ENCODE results near the gene DSC2. TPM values are rescaled to one million over a fixed set of nuclear protein-coding genes. Genes with fewer than 3 reads are reported as not detected.
"Not testable (repeated sequence)": the region's sequence is repeated elsewhere in the genome, so short reads cannot be mapped to it uniquely, and the experiment has no call there.

The DSC2 gene
- total RNA-seq, result not detected in 2 replicates

DNA sequence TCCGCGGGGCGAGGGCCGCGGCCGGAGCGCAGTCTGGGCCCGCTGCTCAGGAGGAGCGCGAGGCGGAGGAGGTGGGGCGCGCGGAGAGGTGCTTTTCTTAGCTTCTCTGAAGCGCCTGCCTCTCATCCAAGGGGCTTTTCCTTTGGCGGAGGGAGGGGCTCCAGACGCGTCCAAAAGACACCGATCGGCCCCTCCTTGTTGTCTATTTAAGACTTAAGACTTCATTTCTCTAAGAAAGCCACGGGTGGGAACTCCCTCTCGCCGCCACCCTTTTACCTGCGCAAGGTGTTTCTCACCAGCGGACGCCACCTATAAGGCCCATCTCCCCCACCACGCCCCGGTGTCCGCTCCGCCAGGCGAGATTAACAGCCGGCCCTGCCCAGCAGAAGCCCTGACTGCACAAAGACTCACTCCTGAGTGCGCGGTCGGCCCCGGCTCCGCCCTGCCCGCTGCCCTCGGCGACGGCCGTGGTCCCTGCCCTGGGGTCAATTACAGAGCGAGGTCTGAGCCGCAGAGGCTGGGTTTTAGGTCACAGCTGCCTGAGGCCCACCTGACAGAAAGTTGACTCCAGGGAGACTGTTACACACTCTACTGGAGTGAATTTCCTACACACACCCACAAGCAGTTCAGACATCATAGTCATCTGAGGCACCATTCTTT is at the start of gene DSC2:
Gene DSC2 (minus strand): TSS at position 397 of the 660 bp plus-strand sequence. CDS start 450 bp downstream, outside the sequence.
- no peak for DNase-seq
- H3K36me3 Mint-ChIP-seq (ENCODE audit: low read depth), result no peaks in the 10 kb centered on the region
- H3K27me3 Mint-ChIP-seq, result peaks cover 31% of the 10 kb centered on the region
- H3K4me1 Mint-ChIP-seq, result no peaks in the 10 kb centered on the region
- intact Hi-C loops (cut with micrococcal nuclease), result no loop called here
- H3K4me3 Mint-ChIP-seq, result no peak within 1 kb of the TSS
- H3K9me3 Mint-ChIP-seq, result no peaks in the 10 kb centered on the region
- no peak within 1 kb of the TSS for H3K27ac Mint-ChIP-seq

DNA sequence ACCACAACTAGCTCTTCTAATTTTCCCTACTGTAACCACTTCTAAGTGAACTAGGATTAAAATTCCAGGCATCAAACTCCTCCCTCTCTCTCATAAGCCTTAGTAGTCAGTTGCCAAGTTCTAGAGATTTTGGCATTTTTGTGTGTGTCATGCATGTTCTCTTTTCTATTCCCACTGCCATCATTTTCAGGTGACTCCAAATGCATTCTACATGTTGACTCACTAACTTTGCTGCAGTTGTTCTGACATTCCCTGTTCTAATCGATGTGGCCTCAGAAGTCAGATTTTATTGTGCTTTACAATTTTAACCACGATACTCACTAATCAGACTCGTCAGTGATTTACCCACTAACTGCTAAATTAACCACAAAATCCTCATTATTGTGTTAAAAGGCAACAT is 47.1 kb upstream of the DSC2 start:
- Mint-ChIP-seq H3K27ac (no peak overlapping the region), H3K9me3 (peaks cover 3% of the 10 kb centered on the region), H3K4me1 (no peaks in the 10 kb centered on the region), H3K27me3 (no peaks in the 10 kb centered on the region), H3K4me3 (no peak overlapping the region), H3K36me3 (ENCODE audit: low read depth) (no peaks in the 10 kb centered on the region)
- no peak for DNase-seq
- intact Hi-C loops (cut with micrococcal nuclease), result no loop called here

DNA sequence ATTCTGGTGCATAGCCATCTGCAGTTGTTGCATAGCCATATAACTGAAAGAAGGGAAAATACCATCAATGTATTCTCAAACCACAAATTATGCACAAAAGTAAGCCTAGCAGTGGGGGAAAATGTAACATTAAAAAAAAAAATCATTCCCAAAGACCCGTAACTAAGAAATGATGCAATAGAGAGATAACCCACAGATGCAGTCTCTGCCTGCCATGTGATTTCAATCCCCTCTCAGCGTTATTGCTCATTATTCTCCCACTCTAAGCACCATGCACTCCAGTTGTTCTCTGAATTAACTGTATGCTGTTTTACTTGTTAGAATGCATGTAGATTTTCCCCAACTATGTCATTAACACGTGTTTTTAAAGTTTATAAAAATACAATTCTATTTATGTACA is 46.4 kb upstream of the DSC2 start:
- DNase-seq, result no peak
- intact Hi-C loops (cut with micrococcal nuclease), result no loop called here
- H3K4me1 Mint-ChIP-seq, result no peaks in the 10 kb centered on the region
- no peak overlapping the region for H3K27ac Mint-ChIP-seq
- no peaks in the 10 kb centered on the region for H3K36me3 Mint-ChIP-seq (ENCODE audit: low read depth)
- no peaks in the 10 kb centered on the region for H3K27me3 Mint-ChIP-seq
- H3K9me3 Mint-ChIP-seq, result peaks cover 3% of the 10 kb centered on the region
- no peak overlapping the region for H3K4me3 Mint-ChIP-seq

DNA sequence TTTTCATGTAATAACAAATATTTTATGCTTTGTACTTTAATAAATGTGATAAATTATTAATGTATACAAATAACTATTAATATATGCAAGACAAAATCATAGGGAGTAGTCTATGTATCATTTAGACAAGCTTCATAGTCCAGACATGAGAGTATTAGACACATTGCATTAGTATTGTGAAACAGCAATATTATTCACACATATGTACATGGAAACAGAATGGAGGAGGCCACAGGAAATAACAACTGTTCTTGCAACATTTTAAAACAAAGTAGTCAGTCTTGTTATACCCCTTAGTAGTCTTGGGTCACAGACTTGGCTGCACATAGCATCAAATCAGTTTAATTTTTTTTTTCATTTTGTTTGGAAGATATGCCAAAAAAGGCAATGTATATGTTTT is 44.6 kb upstream of the DSC2 start:
- H3K27me3 Mint-ChIP-seq, result no peaks in the 10 kb centered on the region

DNA sequence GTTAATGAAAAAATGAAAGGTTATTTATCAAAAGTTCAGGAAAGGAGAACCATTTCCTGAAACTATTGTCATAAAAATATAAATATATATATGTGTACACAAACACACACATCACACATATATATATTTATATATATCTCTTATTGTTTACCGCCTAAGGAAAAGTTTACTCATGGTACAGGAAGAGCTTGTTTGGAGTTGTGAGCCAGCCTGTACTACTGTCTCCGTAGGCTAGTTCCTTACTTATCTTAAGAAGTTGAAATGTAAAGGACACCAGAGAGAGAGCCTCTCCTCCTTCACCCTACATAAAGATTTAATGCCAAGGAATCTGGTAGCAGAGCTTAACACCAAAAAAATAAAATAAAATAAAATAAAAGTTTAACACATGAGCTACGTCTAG is 40.8 kb upstream of the DSC2 start:
- H3K27ac Mint-ChIP-seq, result no peak overlapping the region
- intact Hi-C loops (cut with micrococcal nuclease), result no loop called here
- H3K4me1 Mint-ChIP-seq, result no peaks in the 10 kb centered on the region
- no peak for DNase-seq
- H3K9me3 Mint-ChIP-seq, result peaks cover 3% of the 10 kb centered on the region
- H3K4me3 Mint-ChIP-seq, result no peak overlapping the region
- no peaks in the 10 kb centered on the region for H3K36me3 Mint-ChIP-seq (ENCODE audit: low read depth)
- no peaks in the 10 kb centered on the region for H3K27me3 Mint-ChIP-seq

More for the DNA sequence above, 44.6 kb upstream of the DSC2 start:
- intact Hi-C loops (cut with micrococcal nuclease), result no loop called here
- Mint-ChIP-seq H3K4me3 (no peak overlapping the region), H3K9me3 (peaks cover 3% of the 10 kb centered on the region), H3K27ac (no peak overlapping the region), H3K4me1 (no peaks in the 10 kb centered on the region), H3K36me3 (ENCODE audit: low read depth) (no peaks in the 10 kb centered on the region)
- no peak for DNase-seq

DNA sequence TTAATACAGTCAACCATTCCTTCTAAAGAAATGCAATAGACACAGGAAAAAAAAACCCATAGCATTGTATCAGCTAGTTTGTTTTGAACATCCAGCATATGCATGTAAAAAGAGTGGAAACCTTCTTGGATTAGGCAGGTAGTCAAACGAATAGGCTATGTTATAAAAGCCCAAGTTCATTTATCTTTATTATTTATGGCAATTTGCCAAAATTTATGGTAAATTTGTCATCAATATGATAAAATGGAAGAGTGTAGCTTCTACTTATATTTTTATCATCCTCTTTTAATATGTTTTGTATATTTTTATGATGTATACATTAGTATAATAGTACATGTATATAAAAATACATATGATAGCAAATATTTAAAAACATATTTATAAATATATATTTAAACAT is 36.5 kb upstream of the DSC2 start:
- Mint-ChIP-seq H3K4me3 (no peak overlapping the region), H3K4me1 (no peaks in the 10 kb centered on the region), H3K36me3 (ENCODE audit: low read depth) (no peaks in the 10 kb centered on the region), H3K27me3 (no peaks in the 10 kb centered on the region), H3K9me3 (no peaks in the 10 kb centered on the region), H3K27ac (no peak overlapping the region)
- DNase-seq, result no peak
- intact Hi-C loops (cut with micrococcal nuclease), result no loop called here

DNA sequence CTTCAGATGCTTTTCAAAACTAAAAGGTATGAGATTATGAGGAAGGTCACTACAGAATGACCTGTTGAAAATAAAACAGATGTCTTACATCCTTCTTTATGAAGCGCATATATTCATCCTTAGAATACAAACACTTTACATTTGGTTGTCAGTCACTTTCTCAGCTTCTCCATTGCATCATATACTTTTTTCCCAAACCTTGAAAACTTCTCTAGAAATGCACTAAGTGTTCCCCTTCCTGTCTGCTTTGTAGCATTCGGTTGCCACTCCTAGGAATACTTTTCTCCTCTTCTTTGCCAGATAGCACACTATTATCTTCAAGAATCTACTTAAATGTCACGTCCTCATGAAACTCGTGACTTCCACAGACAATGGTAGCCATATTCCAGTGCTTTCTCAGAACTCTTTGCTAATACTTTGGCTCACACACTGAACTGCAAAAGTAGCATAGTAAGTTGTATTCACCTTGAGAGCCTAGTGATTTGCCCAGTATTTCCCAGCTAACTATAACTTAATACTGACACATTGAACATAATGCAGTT is 32.8 kb upstream of the DSC2 start:
- no peaks in the 10 kb centered on the region for H3K36me3 Mint-ChIP-seq (ENCODE audit: low read depth)
- H3K4me3 Mint-ChIP-seq, result no peak overlapping the region
- intact Hi-C loops (cut with micrococcal nuclease), result no loop called here
- H3K4me1 Mint-ChIP-seq, result no peaks in the 10 kb centered on the region
- H3K9me3 Mint-ChIP-seq, result no peaks in the 10 kb centered on the region
- no peaks in the 10 kb centered on the region for H3K27me3 Mint-ChIP-seq
- no peak overlapping the region for H3K27ac Mint-ChIP-seq
- DNase-seq, result no peak

DNA sequence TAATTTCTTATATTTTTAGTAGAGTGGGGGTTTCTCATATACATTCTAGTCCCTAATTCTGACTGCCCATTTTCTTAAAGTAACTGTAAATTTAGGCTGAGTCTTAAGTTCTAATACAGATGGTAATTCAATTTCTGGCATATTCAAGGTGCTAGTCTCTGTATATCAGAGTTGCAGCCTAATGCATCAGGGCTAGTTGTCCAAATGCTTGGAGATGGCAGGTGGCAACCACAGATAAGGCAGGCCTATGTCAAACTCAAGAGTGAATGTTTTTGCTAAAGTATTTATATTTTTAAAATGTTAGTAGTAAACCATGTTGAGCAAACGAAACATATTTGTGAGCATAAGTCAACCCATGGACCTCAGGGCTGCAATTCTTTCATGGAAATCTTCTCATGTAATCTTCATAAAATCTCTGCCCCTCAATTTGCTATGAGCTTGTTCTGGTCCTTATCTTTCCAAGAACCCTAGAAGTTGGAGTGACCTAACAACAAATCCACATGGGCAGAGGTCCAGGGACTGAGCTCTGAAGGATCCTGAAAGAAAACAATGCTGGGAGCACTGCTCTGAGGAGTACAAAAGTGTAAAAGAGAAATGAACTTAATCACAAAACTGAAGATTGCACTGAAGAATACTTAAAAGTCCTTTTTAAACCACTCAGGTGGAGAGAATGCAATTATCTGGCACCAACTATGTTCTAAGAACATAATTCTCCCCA is 27.3 kb upstream of the DSC2 start:
- Mint-ChIP-seq H3K9me3 (no peaks in the 10 kb centered on the region), H3K27me3 (no peaks in the 10 kb centered on the region), H3K36me3 (ENCODE audit: low read depth) (no peaks in the 10 kb centered on the region), H3K27ac (no peak overlapping the region), H3K4me1 (no peaks in the 10 kb centered on the region), H3K4me3 (no peak overlapping the region)
- no peak for DNase-seq
- intact Hi-C loops (cut with micrococcal nuclease), result no loop called here

DNA sequence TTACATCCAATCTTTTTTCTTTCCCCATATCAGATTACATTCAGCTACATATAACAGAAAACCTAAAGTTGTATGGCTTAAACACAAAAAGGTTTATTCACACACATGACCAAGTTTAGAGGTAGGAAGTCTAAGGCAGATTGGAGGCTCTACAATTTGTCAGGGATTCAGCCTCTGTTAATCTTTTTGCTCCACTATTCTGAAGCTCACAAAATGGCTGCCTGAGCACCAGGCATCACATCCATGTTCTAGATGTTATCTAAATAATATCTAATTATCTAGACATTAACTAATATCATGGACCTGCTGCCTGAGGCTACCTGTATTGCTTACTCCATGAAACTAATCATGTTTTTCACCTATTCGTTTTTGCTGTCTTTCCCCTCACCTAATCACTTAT is 23.7 kb upstream of the DSC2 start:
- no peaks in the 10 kb centered on the region for H3K36me3 Mint-ChIP-seq (ENCODE audit: low read depth)
- H3K27ac Mint-ChIP-seq, result no peak overlapping the region
- H3K4me3 Mint-ChIP-seq, result no peak overlapping the region
- no peaks in the 10 kb centered on the region for H3K27me3 Mint-ChIP-seq
- no peaks in the 10 kb centered on the region for H3K9me3 Mint-ChIP-seq
- DNase-seq, result no peak
- H3K4me1 Mint-ChIP-seq, result no peaks in the 10 kb centered on the region
- intact Hi-C loops (cut with micrococcal nuclease), result no loop called here

DNA sequence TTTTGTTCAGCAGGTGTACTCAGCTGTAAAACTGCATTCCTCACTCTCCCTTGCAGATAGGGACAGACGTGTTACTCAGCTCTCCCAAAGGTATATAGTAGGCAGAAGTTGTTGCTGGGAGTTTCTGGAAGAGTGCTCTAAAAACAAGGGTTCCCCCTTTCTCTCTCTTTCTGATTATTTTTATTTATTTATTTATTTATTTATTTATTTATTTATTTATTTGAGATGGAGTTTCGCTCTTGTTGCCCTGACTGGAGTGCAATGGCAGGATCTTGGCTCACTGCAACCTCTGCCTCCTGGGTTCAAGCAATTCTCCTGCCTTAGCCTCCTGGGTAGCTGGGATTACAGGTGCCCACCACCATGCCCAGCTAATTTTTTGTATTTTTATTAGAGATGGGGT is 20.9 kb upstream of the DSC2 start:
- H3K36me3 Mint-ChIP-seq (ENCODE audit: low read depth); DNase-seq; H3K4me3 Mint-ChIP-seq; H3K27ac Mint-ChIP-seq; intact Hi-C loops (cut with micrococcal nuclease); H3K4me1 Mint-ChIP-seq; H3K27me3 Mint-ChIP-seq; H3K9me3 Mint-ChIP-seq: not testable (repeated sequence)

DNA sequence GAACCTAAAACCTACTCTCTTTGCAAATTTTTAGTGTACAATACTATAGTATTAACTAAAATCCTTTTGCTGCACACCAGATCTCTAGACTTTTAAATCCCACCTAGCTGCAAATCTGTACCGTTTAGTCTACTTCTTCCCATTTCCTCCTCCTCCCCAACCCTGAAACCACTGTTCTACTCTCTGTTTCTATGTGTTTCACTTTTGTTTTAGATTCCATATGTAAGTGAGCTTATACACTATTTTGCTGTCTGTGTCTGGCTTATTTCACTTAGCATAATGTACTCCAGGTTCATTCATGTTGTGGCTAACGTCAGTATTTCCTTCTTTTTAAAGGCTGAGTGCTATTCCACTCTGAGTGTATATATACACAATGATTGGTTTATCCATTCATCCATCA is 18.4 kb upstream of the DSC2 start:
- Mint-ChIP-seq H3K9me3 (no peaks in the 10 kb centered on the region), H3K4me3 (no peak overlapping the region), H3K27me3 (no peaks in the 10 kb centered on the region), H3K36me3 (ENCODE audit: low read depth) (no peaks in the 10 kb centered on the region), H3K27ac (no peak overlapping the region), H3K4me1 (no peaks in the 10 kb centered on the region)
- no peak for DNase-seq
- intact Hi-C loops (cut with micrococcal nuclease), result no loop called here

DNA sequence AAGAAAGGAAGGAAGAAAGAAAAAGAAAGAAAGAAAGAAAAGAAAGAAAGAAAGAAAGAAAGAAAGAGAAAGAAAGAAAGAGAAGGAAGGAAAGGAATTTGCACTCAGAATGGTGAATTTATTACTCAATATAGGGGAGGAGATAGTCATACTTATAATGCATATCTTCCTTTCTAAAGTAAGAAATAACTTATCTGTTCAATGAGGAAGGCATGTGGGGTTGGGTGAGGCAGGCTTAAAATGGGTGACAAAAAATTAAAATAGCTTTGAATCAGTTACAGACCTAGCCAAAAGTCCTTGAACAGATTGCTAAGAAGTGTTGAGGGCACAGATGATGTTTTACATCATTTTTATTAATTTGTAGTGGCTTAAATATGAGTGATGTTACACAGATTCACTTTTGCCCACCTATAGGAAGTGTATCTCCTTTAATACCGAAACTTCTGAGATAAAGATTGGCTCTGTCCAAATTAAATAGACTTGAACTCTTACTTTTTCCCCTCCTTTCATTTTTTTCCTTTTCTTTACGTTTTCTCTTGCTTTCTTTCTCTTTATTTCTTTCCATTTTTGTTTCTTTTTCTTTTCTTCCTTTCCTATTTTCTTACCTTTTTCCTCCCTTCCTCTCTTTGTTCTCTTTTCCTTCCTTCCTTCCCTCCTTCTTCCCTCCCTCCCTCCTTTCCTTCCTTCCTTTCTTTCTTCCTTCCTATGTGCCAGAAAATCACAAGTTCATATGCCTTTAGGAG is 14.8 kb upstream of the DSC2 start:
- Mint-ChIP-seq H3K4me1 (no peaks in the 10 kb centered on the region), H3K27me3 (no peaks in the 10 kb centered on the region), H3K4me3 (no peak overlapping the region), H3K36me3 (ENCODE audit: low read depth) (no peaks in the 10 kb centered on the region), H3K9me3 (no peaks in the 10 kb centered on the region), H3K27ac (no peak overlapping the region)
- no peak for DNase-seq
- intact Hi-C loops (cut with micrococcal nuclease), result no loop called here

DNA sequence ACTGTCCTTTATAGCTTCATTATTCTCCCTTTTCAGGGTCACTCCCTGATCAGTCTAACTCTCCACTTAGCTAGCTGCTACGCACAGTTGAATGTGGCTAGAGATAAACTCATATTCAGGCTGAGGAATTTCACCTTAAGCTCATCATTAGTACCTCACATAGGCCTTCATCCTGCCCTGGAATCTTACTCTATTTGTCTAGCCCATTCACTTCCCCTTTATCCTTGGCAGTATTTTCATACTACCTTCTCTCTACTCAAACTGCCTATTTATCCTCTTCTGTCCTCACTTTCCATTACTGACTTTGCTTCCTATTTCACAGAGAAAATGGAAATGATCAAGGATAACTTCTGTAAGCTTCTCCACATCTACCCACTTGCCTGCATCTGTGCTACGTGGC is 10.6 kb upstream of the DSC2 start:
- Mint-ChIP-seq H3K9me3 (no peaks in the 10 kb centered on the region), H3K27ac (no peak overlapping the region), H3K27me3 (no peaks in the 10 kb centered on the region), H3K4me1 (no peaks in the 10 kb centered on the region), H3K4me3 (no peak overlapping the region), H3K36me3 (ENCODE audit: low read depth) (no peaks in the 10 kb centered on the region)
- DNase-seq, result no peak
- intact Hi-C loops (cut with micrococcal nuclease), result no loop called here

DNA sequence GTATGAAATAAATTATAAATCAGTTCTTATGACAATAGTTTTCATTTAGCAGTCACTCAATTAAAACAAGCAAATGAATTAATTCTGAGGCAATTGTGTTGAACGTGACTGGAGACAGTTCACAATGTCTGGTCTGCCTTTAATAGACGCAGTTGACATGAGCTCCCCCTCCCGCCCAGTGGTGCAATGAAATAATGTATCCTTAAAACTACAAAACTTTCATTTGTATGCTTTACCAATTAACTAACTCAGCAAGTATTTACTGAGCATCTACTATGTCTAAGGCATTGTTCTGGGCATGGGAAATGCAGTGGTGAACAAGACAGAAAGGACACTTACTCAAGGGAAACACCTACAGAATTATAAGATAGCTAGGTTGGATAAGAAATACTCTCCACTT is 3.5 kb upstream of the DSC2 start:
- H3K27me3 Mint-ChIP-seq, result peaks cover 17% of the 10 kb centered on the region
- no peak for DNase-seq
- intact Hi-C loops (cut with micrococcal nuclease), result no loop called here
- H3K36me3 Mint-ChIP-seq (ENCODE audit: low read depth), result no peaks in the 10 kb centered on the region
- H3K27ac Mint-ChIP-seq, result no peak overlapping the region
- H3K4me1 Mint-ChIP-seq, result no peaks in the 10 kb centered on the region
- H3K4me3 Mint-ChIP-seq, result no peak overlapping the region
- no peaks in the 10 kb centered on the region for H3K9me3 Mint-ChIP-seq
